ENCODE data around the gene APOBEC3B.

APOBEC3B gene

DNA sequence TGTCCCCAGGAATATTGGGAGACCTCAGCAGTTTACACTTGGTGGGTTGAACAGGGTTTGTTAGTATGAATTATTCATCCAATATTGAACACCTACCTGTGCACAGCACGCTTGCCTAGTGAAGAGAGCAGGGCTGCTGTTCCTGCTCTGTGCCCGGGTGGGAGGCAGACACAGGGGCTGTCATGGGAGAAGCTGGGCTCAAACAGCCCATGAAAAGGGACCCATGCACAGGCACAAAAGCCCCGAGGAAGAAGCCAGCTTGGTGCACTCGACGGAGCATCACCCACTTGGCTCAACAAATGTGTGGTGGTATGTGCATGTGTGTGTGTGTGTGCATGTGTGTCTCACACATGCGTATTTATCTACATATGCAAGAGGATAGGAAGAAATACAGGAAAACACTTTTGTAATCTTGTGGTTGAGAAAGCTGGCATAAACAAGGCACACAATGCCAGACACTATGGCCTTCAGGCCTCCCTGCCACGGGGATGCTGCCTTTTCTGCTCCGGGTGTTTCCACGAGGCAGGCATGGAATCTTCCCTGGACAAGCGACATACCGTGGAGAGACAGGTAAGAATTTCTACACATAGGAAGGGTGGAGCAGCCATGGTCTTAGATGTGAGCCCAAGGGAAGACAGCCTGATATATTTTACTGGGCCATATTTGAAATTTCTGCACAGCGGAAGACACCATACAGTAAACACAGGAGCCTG, 29.7 kb upstream of the APOBEC3B start:
- TF ChIP-seq, protein P1, sequence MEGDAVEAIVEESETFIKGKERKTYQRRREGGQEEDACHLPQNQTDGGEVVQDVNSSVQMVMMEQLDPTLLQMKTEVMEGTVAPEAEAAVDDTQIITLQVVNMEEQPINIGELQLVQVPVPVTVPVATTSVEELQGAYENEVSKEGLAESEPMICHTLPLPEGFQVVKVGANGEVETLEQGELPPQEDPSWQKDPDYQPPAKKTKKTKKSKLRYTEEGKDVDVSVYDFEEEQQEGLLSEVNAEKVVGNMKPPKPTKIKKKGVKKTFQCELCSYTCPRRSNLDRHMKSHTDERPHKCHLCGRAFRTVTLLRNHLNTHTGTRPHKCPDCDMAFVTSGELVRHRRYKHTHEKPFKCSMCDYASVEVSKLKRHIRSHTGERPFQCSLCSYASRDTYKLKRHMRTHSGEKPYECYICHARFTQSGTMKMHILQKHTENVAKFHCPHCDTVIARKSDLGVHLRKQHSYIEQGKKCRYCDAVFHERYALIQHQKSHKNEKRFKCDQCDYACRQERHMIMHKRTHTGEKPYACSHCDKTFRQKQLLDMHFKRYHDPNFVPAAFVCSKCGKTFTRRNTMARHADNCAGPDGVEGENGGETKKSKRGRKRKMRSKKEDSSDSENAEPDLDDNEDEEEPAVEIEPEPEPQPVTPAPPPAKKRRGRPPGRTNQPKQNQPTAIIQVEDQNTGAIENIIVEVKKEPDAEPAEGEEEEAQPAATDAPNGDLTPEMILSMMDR (IDR thresholded peaks at IDR 0.05; ENCODE audit: low read depth, low read length), result no peak
- DNase-seq (ENCODE audit: extremely low read depth, low read depth), result no peak

DNA sequence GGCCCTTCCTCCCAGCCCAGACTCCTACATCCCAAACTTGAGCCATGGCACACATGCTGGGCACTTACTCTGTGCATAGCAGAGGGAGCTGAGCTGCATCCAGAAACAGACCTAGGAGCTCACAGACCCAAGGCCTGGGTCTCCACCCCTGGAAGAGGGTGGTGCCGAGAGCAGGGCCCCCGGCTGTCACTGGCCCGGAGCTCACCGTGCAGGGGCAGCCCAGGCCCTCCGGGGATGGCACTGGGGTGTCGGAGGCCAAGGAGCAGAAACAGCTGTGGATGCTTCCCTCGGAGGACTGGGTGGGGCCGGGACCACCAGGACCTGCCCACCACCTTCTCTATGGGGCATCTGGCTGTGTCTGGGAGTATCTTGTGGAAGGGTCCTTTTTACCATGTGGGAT, 29.1 kb upstream of the APOBEC3B start:
- TF ChIP-seq, protein P1 (IDR thresholded peaks at IDR 0.05; ENCODE audit: low read depth, low read length), result no peak
- DNase-seq (ENCODE audit: extremely low read depth, low read depth), result no peak

DNA sequence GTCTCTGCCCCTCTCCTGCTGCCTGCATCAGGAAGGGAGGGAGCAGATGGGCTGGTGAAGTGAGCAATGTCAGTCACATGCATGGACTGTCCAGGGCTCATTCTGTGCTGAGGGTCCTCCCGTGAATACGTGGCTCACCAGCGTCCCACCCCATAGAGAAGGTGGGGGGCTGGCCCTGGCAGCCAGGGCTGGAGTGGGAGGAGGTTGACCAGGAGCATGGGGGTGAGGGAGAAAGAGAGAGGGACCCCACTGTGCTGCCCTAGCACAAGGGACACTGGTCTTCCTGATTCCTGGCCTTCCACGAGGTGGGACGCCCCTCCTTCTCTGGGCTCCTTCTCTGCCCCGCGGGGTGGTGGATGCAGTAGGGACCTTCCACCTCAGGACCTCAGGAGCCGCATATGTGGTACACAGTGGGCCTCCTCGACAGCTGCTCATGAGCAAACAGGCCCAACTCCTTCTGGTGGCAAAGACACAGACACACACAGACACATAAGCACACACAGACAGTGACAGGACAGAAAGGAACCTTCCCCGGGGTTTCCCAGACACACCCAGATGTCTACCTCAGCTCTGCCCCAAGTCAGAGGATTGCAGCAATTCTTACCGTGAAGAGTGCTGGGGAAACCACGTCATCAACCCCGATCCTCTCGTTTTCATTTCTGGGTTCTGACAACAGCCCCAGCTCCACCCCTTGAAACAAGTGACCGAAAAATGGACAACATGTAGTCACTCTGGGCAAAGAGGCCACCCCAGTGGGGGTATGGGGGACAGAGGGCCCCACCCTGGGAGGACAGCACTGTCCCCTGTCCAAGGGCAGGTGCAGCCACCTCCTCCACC, 28.4 kb upstream of the APOBEC3B start:
- TF ChIP-seq, protein P1 (IDR thresholded peaks at IDR 0.05; ENCODE audit: low read depth, low read length), result no peak
- DNase-seq (ENCODE audit: extremely low read depth, low read depth), result no peak

DNA sequence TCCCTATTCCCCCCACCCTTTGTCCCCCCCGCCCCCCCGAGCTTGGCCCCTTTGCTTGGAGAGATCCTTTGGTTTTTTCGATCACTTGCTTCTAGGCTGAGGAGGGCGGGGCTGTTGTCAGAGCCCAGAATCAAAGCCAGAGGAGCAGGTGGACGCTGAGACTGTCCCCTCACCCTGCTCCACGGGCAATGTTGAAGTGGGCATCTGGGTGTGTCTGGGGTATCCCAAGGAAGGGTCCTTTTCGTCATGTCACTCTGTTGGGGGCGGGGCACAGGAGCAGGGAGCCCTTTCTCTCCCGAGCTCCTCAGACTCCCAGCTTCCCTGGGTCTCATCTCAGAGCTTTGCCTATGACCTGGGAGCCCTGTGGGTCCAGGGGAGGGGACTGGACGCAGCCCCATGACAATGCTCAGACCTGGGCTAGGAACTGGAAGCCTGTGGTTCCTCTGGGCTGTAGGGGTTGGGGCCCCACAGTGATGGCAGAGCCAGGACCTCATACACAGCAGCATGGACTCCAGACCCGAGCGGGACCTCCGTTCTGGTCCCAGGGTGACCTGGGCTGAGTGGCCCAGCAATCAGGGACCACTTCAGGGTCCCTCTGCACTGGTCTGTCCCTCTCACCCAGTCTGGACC, 27.6 kb upstream of the APOBEC3B start:
- no peak for DNase-seq (ENCODE audit: extremely low read depth, low read depth)
- TF ChIP-seq, protein P1 (IDR thresholded peaks at IDR 0.05; ENCODE audit: low read depth, low read length), result no peak

DNA sequence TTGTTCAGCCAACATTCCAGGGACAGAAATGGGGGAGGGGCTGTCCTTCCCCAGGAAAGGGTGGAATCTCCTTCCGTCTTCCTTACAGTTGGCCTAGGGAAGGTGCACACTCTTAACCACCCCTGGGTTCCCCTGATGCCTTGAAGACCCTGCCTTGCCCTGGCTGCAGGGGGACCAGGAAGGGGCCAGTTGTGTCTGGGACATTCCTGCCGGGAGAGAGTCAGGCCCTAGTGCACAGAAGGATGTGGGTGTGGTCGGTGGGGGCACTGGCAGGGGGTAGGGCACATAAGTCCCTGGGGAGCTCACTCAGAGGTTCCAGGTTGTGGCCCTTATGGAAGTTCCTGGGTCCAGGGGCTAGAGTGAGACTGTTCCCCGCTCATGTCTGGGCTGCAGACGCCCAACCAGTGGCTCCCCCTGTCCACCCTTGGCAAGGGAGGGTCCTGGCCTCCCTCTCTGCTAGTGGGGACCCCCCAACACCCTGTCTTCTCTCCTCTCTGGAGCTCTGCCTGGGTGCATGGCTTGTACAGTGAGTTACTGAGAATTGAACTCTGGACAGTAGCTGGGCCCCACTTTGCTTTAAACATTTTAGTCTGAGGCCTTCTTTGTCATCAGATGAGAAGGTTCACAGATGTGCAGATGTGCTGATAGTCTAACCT, 26.8 kb upstream of the APOBEC3B start:
- TF ChIP-seq, protein P1 (IDR thresholded peaks at IDR 0.05; ENCODE audit: low read depth, low read length), result no peak
- DNase-seq (ENCODE audit: extremely low read depth, low read depth), result no peak

DNA sequence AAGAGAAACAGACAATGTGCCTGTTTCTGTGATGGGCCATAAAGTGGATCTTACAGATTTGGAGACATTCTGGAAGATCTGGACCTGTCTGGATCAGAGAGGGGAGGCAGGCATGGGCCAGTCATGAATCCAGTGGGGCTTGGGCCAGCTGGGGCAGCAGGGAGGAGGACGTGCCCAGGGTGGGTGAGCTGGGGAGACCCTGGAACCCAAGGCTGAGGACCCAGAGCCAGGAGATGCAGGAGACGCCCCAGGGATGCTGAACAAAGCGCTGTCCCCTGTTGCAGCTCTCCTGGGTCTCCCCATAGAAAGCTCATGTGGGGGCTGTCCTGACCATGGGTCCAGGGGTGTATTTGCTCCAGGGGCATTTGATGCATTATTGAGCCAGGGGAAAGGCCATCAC, 26.2 kb upstream of the APOBEC3B start:
- DNase-seq (ENCODE audit: extremely low read depth, low read depth), result no peak
- TF ChIP-seq, protein P1 (IDR thresholded peaks at IDR 0.05; ENCODE audit: low read depth, low read length), result no peak

All from AG09319 (cell line).